Epidermal melanocyte (primary cell): ENCODE results near the gene TACR2.
"Not testable (repeated sequence)": the region's sequence is repeated elsewhere in the genome, so short reads cannot be mapped to it uniquely, and the experiment has no call there.

ENCODE experiments used
- DNase-seq: peaks from one replicate; pipeline ENCODE4 v3.0.0; 2011; ENCODE audit warnings: low spot score; ENCODE audit not compliant: insufficient read length

The TACR2 gene

DNA sequence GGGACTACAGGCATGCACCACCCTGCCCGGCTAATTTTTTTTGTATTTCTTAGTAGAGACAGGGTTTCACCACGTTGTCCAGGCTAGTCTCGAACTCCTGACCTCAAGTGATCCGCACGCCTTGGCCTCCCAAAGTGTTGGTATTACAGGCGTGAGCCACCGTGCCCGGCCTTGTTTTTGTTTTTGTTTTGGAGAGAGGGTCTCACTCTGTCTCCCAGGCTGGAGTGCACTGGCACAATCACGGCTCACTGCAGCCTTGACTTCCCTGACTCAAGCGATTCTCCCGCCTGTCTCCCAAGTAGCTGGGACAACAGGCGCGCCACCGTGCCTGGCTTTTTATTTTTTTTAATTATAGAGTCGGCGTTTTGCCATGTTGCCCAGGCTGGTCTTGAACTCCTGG lies 33.7 kb upstream of the TACR2 start:
- not testable (repeated sequence) for DNase-seq

DNA sequence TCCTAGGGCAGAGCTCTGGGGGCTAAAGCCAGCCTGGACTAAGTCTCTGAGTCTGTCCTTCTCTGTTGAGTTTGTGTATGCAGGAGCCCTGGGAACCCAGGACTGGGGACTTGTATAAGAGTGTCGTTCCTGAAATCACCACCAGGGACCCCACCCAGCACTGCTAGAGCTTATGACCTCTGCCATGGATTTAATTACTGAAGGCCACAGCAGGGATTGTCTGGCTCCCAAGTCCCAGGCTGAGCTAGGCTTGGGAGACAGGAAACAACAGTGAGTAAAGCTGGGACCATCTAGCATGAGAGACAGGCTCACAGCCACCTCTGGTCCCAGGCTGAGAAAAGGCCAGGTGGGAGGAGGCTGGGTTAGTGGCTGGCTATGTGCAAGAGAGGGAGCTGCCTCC lies 33.1 kb upstream of the TACR2 start:
- DNase-seq, result no peak

DNA sequence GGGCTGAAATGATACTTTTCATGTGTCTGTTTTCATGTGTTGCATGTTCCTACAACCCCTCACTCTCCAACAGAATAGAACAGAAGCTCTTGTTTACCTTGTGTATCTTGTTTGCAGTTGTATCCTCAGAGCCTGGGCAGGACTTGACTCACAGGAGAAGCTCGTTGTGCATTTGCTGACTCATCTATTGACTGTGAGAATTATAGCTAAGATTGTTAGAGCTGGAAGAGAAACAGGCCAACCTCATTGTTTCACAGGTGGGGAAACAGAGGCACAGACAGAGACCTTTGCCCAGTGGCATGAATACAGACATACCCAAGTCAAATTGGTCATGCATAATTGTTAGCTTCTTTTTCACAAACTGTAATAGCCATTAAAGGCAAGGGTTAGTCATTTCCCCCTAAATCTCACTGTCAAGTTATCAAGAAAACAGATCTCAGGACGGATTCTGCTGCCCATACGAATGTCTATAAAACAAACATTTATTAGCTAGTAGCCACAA lies 30.0 kb upstream of the TACR2 start:
- DNase-seq, result no peak

DNA sequence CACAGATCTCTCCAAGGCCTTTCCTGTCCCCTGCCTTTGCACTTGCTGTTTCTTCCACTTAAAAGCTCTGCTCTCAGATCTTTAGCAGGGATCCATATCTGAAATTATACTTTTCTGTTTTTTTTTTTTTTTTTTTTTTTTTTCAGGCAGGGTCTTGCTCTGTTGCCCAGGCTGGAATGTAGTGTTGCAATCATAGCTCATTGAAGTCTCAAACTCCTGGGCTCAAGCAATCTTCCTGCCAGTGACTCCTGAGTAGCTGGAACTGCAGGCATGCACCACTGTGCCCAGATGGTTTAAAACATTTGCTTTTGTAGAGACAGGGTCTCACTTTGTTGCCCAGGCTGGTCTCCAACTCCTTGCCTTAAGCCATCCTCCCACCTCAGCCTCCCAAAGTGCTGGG lies 29.5 kb upstream of the TACR2 start:
- no peak for DNase-seq

DNA sequence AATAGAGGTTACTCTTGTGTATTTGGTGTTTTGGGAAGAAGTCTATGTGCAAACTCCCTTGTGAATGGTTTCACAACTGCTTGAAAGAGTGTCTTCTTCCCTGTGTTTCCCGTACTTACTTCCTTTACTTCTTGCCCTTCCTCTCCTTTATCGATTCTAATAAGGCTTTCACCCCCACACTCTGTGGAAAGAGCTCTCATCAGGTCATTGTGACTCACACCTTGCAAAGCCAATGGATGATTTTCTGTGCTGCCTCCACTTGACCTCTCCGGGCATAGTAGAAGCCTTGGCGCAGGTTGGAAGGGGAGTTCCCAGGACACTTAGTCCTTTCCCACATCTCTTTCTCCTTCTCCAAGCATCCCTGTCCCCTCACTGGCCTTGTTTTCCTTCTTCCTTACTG lies 28.3 kb upstream of the TACR2 start:
- no peak for DNase-seq

DNA sequence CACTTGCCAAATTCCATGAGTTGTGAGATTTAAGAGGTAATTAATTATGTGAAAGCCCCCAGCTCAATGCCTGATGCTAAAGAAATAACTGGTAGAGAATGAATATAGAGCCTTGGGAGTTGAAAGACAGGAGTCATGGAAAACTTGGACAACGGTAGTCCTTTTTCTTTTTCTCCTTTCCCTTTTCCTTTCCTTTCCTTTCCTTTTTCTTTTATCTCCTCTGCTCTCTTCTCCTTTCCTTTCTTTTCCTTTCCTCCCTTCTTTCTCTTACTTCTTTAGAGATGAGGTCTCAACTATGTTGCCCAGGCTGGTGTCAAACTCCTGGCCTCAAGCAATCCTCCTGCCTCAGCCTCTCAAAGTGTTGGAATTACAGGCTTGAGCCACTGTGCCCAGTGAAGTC lies 26.6 kb upstream of the TACR2 start:
- DNase-seq, result no peak

DNA sequence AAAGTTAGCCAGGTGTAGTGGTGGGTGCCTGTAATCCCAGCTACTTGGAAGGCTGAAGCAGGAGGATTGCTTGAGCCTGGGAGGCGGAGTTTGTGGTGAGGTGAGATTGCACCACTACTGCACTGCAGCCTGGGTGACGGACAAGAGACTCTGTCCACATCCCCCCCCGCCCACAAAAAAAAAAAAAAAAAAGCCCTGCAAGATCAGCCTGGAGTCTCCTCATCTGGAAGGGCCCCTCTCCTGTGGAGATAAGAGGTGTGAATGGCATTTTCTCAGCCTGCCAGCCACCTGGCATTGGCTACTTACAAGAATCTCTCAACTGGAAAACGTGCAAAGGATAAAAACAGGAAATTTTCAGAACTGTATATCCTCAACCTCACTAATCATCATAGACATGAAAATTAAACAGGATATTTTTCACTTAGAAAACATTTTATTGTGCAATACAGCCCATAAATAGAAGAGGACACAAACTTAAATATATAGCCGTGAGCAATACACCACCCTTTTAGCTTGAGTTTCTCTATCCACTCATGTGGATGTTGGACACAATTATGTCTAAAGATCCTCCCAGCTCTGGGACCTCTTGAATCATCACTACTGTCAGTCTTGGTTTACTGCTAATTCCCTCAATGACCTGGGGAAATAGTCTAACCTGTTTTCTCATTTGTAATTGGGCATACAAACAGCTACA lies 23.2 kb upstream of the TACR2 start:
- DNase-seq, result no peak

DNA sequence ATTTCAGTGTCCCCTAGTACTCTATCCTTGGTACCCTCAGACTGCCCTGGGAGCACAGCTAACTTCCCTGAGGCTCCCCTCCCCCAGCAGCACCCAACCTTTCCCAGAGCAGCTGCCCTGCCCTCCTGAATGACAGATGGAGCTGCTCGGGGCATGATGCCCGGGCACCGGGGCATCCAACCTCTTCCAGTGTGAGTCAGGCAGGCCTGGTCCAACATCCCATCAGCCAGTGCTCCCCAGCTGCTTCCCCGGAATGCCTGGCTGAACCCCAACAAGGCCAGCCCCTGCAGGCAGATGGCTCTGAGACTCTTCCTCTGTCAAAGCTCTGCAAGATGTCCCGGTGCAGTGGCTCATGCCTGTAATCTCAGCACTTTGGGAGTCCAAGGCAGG lies 22.6 kb upstream of the TACR2 start:
- DNase-seq, result no peak

DNA sequence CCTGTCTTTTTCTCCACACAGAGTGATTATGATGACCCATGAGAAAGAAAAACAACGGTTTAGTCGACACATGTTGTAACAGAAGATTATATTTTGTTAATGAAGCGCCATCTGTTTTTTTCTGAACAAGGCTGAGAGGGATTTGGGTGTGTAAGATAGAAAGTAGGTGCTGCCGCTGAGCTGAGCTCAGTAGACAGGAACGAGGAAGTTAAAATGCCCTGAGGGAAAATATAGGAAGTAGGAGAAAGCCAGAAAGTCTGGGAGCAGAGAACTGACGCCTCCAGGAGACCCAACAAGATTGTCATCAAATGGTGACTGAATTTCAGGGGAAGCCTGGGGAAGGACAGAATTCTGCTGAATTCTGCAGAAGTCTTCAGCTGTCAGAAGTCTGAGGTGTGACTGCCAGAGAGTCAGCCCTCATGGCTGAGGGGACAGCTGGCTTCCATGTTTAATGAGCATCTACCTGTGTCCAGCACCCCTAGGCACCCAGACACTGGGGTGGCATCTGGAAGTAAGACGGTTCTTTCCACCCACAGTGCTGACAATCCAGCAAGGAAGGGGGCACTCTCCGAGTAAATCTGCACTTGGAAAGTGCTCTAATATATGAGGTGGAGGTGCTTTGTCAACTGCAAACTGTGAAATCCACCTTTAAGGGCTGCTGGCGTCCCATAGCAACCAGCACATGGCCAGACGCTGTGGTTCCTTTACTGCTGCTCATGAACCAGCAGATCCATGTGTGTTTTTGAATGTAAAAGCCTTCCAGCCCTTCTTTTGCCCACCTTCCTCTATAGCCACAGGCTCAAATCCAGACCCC lies 22.0 kb upstream of the TACR2 start:
- DNase-seq, result no peak

DNA sequence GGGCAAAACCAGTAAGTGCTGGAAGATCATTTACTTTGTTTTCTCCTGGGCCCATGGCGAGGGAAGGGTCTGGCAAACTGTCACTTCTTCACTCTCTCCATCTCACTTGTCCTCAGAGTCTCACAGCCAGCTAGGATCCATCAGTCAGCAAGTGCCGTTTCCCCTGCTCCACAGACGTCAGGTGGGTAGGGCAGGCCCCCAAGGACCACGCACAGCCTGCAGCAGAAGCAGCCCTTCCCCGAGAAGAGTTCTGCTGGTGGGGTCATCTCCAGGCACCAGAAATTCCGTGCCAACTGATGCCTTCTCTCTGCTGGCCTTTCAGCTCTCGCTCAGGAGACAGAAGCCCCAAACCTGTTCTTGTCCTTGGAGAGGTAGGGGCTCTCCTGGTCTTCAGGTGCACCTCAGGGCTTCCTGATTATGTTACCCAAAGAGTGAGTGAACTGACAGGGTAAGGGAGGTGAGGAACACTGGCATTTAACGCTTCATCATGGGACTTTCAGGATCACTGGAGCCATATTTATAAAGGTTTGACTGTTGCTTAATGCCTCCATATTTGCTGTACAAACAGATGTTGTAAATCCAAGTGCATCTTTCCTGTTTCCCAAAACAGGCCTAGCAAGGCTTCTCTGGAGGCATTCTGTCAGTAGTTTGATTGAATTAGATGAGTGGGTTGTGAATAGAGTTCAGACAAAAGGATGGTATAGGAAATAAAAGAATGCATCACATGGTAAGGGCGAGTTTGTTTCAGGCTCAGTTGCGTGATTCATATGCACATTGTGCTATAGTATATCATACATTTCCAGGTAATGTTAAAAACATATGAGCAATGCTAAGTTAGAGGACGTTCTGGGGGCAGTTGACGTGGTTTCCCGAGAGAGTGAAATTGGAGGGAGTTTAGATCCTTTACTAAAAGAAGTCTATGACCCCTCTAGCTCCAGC lies 20.9 kb upstream of the TACR2 start:
- no peak for DNase-seq

DNA sequence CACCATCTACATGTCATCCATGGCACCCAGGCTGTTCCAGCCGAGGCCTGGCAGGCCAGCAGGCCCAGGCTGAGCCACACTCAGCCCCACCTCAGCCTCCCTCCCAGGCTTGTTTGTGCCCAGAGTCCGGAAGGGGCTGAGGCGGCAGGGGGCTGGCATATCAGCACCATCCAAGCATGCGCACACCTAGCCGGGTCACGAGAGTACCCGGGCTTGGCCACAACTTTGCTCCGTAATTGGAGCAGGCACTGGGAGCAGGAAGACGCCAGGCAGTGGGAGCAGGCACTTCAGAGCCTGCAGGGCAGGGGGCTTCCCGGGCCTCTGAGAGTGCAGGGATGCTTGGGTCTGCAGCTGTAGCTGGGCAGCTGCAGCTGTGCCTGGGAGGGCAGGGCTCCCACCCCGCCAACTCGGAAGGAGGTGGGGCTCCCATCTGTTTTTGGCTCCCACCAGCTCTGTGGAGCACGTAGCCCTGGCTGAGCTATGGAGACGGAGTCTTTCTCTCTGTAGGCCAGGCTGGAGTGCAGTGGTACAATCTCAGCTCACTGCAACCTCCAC lies 19.3 kb upstream of the TACR2 start:
- DNase-seq, result no peak

DNA sequence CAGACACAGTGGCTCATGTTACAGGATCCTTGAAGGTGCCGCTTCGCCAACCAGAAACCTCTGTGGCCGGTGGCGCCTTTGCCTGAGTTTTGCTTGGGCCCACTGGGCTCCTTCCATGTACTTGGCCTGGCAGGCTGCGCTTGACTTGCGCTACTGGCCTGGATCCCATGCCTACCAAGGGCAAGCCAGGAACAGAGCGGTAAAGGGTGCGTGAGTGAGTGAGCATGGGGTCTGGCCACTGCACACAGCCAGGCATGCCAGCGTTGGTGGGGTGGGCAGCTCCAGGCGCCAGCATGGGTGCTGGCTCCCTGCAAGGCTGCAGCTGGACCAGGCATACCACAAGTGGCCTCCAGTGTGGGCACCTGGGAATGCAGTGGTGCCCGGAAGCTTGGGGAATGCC lies 18.2 kb upstream of the TACR2 start:
- no peak for DNase-seq

DNA sequence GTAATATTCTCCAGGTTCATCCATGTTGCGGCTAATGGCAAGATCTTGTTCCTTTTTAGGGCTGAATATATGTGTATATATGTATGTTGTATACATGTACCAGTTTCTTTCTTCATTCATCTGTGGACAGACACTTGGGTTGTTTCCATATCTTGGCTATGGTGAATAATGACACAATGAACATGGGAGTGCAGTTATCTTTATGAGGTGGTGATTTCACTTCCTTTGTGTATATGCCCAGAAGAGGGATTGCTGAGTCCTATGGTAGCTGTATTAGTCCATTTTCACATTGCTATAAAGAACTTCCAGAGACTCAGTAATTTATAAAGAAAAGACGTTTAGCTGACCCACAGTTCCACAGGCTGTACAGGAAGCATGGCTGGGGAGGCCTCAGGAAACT lies 17.5 kb upstream of the TACR2 start:
- no peak for DNase-seq

DNA sequence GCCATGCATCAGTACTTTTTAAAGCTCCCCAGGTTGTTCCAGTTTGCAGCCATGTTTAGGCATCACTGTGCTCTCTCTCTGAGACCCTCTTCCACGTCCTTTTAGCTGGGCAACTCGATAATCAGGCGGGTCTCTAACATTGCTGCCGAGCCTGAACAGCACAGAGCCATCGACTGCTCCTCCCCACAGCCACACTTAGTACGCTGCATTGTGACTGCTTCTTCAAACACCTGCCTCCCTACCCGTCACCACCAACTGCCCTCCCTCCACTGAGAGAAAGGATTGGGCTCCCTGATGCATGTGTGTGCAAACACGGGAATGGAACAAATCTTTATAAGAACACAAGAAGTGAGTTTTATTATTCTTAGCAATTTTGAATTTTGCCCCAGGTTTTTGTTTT lies 11.4 kb upstream of the TACR2 start:
- no peak for DNase-seq

DNA sequence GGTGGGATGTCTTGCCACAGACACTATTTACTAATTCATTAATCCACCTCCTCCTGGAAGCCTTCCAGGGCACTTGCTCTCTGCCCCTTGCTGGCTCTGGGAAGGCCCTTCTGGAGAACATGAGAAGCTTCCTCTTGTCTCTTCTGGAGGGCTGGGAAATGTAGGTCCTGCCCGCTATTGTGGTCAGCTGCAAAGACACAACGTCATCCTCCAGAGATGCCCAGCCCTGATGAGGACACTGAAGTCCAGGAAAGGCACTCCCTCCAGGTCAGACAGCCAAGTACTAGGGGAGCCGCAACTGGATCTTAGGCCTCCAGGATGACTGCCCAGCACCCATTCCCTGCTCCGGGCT lies 9.6 kb upstream of the TACR2 start:
- DNase-seq, result no peak

DNA sequence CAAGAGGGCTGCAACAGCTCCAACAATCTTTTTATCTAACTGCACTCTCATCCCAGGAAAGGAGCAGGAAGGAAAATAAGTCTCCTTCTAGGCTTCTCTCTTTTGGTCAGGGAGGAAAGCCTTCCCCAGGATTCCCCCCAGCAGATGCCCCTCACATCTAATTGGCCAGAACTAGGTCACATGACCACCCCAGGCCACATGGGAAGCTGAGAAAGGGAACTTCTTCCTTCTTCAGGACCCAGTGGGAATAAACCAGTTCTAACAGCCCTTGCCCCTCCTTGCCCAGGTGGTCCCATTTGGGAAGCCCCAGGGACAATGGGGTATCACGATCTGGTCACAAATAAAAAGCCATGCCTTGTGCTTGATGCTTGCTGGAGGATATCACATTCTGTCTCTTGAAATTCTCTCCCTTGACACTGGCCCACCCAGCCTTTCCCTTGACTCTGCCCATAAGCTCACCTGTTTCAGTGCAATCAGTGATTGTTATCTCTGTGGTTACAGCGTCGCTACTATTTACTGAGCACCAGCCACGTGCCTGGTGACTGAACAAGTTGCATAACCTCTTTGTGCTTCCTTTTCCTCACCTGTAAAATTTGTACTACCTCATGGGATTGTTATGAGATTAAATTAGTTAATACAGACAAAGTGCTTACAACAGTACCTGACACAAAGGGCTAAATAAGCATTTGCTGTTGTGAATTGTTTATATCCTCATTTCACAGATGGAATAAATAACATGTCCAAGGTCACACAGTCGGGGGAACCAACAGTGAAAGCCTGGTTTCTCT lies 9.0 kb upstream of the TACR2 start:
- no peak for DNase-seq

DNA sequence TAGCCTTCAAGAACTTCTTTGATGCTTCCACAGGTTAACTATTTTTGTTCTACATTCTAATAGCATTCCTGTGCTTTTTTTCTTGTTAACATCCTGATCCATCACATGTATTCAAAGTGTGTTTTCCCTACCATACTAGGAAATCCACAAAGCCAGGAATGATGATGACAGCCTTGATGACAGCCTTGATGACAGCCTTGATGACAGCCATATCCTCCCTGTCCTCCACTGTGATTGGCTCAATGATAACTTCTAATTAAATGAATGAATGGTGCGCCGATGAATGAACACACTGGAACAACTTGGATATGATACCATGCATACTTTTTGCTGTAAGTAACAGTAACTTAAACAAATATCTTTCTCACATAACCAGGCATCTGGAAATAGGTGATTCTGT lies 8.3 kb upstream of the TACR2 start:
- no peak for DNase-seq

DNA sequence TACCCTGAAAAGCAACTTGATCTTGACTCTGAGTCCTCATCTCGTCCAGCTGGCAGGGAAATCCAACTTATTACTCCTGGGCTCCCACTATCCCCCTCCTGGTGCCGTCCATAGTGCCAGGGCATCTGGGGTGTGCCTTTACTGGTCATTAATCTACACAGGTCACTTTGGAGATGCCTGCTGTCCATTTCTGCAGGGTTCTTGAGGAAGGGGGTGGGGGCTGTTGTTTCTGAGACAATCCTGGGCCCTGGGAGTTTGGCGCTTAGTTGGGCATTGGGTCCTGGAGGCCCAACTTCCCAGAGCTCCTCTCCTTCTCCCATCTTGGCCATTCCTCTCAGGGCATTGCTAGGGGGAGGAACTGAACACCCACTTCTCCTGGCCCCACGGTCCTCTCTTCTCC lies 6.0 kb upstream of the TACR2 start:
- no peak for DNase-seq

DNA sequence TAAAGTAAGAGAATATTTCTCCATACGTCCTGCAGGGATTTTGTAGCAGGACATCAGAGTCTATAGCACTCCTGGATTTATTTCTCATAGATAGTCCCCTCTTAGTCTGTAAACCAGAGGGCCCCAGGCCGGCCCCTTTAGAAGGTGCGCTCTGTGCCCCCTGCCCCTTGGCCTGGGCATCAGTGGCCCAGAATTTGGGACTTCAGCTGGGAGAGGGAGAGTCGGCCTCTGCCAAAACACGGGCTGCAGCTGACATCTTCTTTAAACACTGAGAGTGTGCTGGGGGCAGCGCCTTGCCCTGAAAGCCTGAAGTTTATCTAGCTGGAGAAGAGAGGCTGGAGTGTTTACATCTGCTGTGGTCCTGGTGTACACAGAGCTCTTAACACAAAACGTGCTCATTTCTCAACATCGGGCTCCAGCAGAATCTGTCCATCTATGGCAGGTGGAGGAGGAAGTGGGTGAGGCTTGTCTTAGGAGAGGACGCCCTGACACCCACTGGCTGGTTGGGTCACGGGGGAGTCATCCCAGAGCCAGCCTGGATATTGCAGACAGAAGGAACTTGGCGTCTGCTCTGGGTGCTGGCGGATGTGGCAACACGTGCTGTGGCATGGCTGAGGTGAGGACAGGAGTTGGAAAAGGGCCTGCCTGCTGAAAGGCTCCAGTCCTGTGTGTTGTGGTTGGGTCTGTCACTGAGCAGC lies 5.0 kb upstream of the TACR2 start:
- no peak for DNase-seq

DNA sequence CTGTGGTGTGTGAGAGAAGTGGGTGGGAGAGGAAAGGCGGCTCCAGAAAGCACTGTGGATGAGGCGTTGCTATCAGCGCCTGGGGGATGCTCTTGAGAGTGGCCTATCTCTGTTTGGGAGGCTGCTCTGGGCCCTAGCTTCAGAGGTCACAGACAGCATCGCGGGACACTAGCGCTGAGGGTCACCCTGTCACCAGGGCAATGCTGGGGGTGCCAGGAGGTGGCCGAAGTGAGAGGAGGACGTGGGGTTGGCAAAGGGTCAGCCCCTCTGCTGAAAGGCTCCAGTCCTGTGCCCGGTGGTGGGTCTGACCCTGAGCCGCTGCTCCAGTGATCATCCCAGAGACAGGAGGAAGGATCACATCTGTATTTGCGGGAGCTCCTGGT lies 3.0 kb upstream of the TACR2 start:
- DNase-seq, result no peak
